ENCODE measurements around the gene CEP112.

Gene CEP112

GRCh38 chr17:65662196-65662595 lies 529.7 kb downstream of the CEP112 start:
- TF ChIP-seq, protein P1, sequence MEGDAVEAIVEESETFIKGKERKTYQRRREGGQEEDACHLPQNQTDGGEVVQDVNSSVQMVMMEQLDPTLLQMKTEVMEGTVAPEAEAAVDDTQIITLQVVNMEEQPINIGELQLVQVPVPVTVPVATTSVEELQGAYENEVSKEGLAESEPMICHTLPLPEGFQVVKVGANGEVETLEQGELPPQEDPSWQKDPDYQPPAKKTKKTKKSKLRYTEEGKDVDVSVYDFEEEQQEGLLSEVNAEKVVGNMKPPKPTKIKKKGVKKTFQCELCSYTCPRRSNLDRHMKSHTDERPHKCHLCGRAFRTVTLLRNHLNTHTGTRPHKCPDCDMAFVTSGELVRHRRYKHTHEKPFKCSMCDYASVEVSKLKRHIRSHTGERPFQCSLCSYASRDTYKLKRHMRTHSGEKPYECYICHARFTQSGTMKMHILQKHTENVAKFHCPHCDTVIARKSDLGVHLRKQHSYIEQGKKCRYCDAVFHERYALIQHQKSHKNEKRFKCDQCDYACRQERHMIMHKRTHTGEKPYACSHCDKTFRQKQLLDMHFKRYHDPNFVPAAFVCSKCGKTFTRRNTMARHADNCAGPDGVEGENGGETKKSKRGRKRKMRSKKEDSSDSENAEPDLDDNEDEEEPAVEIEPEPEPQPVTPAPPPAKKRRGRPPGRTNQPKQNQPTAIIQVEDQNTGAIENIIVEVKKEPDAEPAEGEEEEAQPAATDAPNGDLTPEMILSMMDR (IDR thresholded peaks at IDR 0.05; ENCODE audit: low read length): no peak
- TF ChIP-seq EZH2 (optimal IDR thresholded peaks at IDR 0.05; ENCODE audit: low read depth, low read length): no peak
- TF ChIP-seq EZH2phosphoT487 (IDR thresholded peaks at IDR 0.05; ENCODE audit: low read length): no peak
- Histone ChIP-seq H3K9ac (ENCODE audit: low read length) (no peak overlapping the region), H3K79me2 (ENCODE audit: low read length) (no peaks in the 10 kb centered on the region), H3K4me1 (ENCODE audit: low read length) (no peaks in the 10 kb centered on the region), H3K4me3 (ENCODE audit: low read length) (no peak overlapping the region), H4K20me1 (ENCODE audit: insufficient read depth, low read length) (no peaks in the 10 kb centered on the region), H3K4me2 (ENCODE audit: low read depth, low read length) (no peak overlapping the region), H3K9me3 (replicated peaks; ENCODE audit: insufficient read depth, low read length) (no peaks in the 10 kb centered on the region), H3K36me3 (replicated peaks; ENCODE audit: insufficient read depth, low read length) (no peaks in the 10 kb centered on the region), H3K27me3 (replicated peaks; ENCODE audit: insufficient read depth, low read length) (no peaks in the 10 kb centered on the region), H3K27ac (ENCODE audit: low read length) (no peak overlapping the region), H3K9me2 (replicated peaks; ENCODE audit: insufficient read depth, low read length) (no peaks in the 10 kb centered on the region), H2AFZ (ENCODE audit: low read length) (no peak overlapping the region), H3F3A (ENCODE audit: insufficient read depth, low read length) (no peaks in the 10 kb centered on the region)
- no peak for DNase-seq

DNA sequence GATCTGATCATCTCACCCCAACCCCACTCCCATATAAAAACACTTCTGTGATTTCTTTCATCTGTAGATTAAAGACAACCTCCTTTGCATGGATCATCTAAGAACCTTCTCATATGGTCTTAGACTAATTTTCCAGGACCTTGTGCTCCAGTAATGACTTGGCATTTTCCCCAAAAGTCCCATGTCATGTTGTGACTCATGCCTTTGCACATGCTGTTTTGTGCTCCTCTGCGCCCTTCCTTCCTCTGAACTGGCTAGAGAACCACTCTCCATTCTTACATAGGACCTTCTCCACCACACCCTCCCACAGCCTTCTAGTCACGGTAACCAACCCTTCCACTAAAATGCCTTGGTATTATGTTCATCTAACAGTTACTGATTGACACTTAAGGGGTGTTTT lies 531.0 kb downstream of the CEP112 start:
- H3K9ac ChIP-seq (ENCODE audit: low read length): no peak overlapping the region
- no peak overlapping the region for H3K4me2 ChIP-seq (ENCODE audit: low read depth, low read length)
- H3K4me3 ChIP-seq (ENCODE audit: low read length): no peak overlapping the region
- DNase-seq: no peak
- H3K36me3 ChIP-seq (replicated peaks; ENCODE audit: insufficient read depth, low read length): no peaks in the 10 kb centered on the region
- no peaks in the 10 kb centered on the region for H4K20me1 ChIP-seq (ENCODE audit: insufficient read depth, low read length)
- H3K9me2 ChIP-seq (replicated peaks; ENCODE audit: insufficient read depth, low read length): no peaks in the 10 kb centered on the region
- no peaks in the 10 kb centered on the region for H3K27me3 ChIP-seq (replicated peaks; ENCODE audit: insufficient read depth, low read length)
- no peaks in the 10 kb centered on the region for H3K4me1 ChIP-seq (ENCODE audit: low read length)
- no peak overlapping the region for H3K27ac ChIP-seq (ENCODE audit: low read length)
- no peak overlapping the region for H2AFZ ChIP-seq (ENCODE audit: low read length)
- TF ChIP-seq, protein P1 (IDR thresholded peaks at IDR 0.05; ENCODE audit: low read length): no peak
- no peak for TF ChIP-seq EZH2phosphoT487 (IDR thresholded peaks at IDR 0.05; ENCODE audit: low read length)
- TF ChIP-seq EZH2 (optimal IDR thresholded peaks at IDR 0.05; ENCODE audit: low read depth, low read length): no peak
- no peaks in the 10 kb centered on the region for H3F3A ChIP-seq (ENCODE audit: insufficient read depth, low read length)
- H3K79me2 ChIP-seq (ENCODE audit: low read length): no peaks in the 10 kb centered on the region
- no peaks in the 10 kb centered on the region for H3K9me3 ChIP-seq (replicated peaks; ENCODE audit: insufficient read depth, low read length)

- Histone ChIP-seq H3K36me3 (replicated peaks; ENCODE audit: insufficient read depth, low read length) (no peaks in the 10 kb centered on the region), H3K4me3 (ENCODE audit: low read length) (no peak overlapping the region)
Observed at GRCh38 chr17:65660078-65660477, 531.9 kb downstream of the CEP112 start.

GRCh38 chr17:65659512-65659911 lies 532.4 kb downstream of the CEP112 start:
- H4K20me1 ChIP-seq (ENCODE audit: insufficient read depth, low read length): no peaks in the 10 kb centered on the region
- no peaks in the 10 kb centered on the region for H3K9me3 ChIP-seq (replicated peaks; ENCODE audit: insufficient read depth, low read length)
- no peak overlapping the region for H3K4me2 ChIP-seq (ENCODE audit: low read depth, low read length)
- H3K27me3 ChIP-seq (replicated peaks; ENCODE audit: insufficient read depth, low read length): no peaks in the 10 kb centered on the region
- no peak overlapping the region for H3K4me3 ChIP-seq (ENCODE audit: low read length)
- H3K79me2 ChIP-seq (ENCODE audit: low read length): no peaks in the 10 kb centered on the region
- H3K9me2 ChIP-seq (replicated peaks; ENCODE audit: insufficient read depth, low read length): no peaks in the 10 kb centered on the region
- no peak for DNase-seq
- no peak overlapping the region for H3K27ac ChIP-seq (ENCODE audit: low read length)
- TF ChIP-seq EZH2 (optimal IDR thresholded peaks at IDR 0.05; ENCODE audit: low read depth, low read length) (no peak), EZH2phosphoT487 (IDR thresholded peaks at IDR 0.05; ENCODE audit: low read length) (no peak)
- TF ChIP-seq, protein P1 (IDR thresholded peaks at IDR 0.05; ENCODE audit: low read length): no peak
- H3K36me3 ChIP-seq (replicated peaks; ENCODE audit: insufficient read depth, low read length): no peaks in the 10 kb centered on the region
- no peaks in the 10 kb centered on the region for H3F3A ChIP-seq (ENCODE audit: insufficient read depth, low read length)
- H3K9ac ChIP-seq (ENCODE audit: low read length): no peak overlapping the region
- H2AFZ ChIP-seq (ENCODE audit: low read length): no peak overlapping the region
- no peaks in the 10 kb centered on the region for H3K4me1 ChIP-seq (ENCODE audit: low read length)

More at GRCh38 chr17:65660078-65660477, 531.9 kb downstream of the CEP112 start:
- H3K9me3 ChIP-seq (replicated peaks; ENCODE audit: insufficient read depth, low read length): no peaks in the 10 kb centered on the region
- no peaks in the 10 kb centered on the region for H3K4me1 ChIP-seq (ENCODE audit: low read length)
- no peaks in the 10 kb centered on the region for H3K79me2 ChIP-seq (ENCODE audit: low read length)
- no peak for DNase-seq
- H3K9ac ChIP-seq (ENCODE audit: low read length): no peak overlapping the region
- no peak overlapping the region for H3K27ac ChIP-seq (ENCODE audit: low read length)
- no peaks in the 10 kb centered on the region for H3F3A ChIP-seq (ENCODE audit: insufficient read depth, low read length)
- H2AFZ ChIP-seq (ENCODE audit: low read length): no peak overlapping the region
- no peaks in the 10 kb centered on the region for H3K9me2 ChIP-seq (replicated peaks; ENCODE audit: insufficient read depth, low read length)
- TF ChIP-seq EZH2phosphoT487 (IDR thresholded peaks at IDR 0.05; ENCODE audit: low read length) (no peak), EZH2 (optimal IDR thresholded peaks at IDR 0.05; ENCODE audit: low read depth, low read length) (no peak)
- no peak overlapping the region for H3K4me2 ChIP-seq (ENCODE audit: low read depth, low read length)
- no peaks in the 10 kb centered on the region for H3K27me3 ChIP-seq (replicated peaks; ENCODE audit: insufficient read depth, low read length)
- no peaks in the 10 kb centered on the region for H4K20me1 ChIP-seq (ENCODE audit: insufficient read depth, low read length)

All from MM.1S (cell line).